Measurements from ENCODE around the gene UBXN4. TPM values are rescaled to one million over a fixed set of nuclear protein-coding genes. Genes with fewer than 3 reads are reported as not detected.
A peak's percentile ranks its signal among the peaks of the same experiment; 100 is the strongest.

The UBXN4 gene, protein sequence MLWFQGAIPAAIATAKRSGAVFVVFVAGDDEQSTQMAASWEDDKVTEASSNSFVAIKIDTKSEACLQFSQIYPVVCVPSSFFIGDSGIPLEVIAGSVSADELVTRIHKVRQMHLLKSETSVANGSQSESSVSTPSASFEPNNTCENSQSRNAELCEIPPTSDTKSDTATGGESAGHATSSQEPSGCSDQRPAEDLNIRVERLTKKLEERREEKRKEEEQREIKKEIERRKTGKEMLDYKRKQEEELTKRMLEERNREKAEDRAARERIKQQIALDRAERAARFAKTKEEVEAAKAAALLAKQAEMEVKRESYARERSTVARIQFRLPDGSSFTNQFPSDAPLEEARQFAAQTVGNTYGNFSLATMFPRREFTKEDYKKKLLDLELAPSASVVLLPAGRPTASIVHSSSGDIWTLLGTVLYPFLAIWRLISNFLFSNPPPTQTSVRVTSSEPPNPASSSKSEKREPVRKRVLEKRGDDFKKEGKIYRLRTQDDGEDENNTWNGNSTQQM
- total RNA-seq: 100 to 1,000 TPM in 1 of 7 donors, 10 to 100 TPM in 6; 83.6 to 101 (median 92.7) TPM
- 10 to 100 TPM; 36.6 to 40.7 (median 37.2) TPM for polyA plus RNA-seq
- long read RNA-seq, donor 1, full-length matches to known transcripts: 6 of 22 reads
- long read RNA-seq, donor 1, partial matches to known transcripts: 16 of 22 reads
- long read RNA-seq, donor 1, other reads (novel, unspliced or antisense): 0 of 22 reads
- long read RNA-seq, donor 2, full-length matches to known transcripts: 4 of 17 reads
- long read RNA-seq, donor 2, partial matches to known transcripts: 13 of 17 reads
- long read RNA-seq, donor 2, other reads (novel, unspliced or antisense): 0 of 17 reads

DNA sequence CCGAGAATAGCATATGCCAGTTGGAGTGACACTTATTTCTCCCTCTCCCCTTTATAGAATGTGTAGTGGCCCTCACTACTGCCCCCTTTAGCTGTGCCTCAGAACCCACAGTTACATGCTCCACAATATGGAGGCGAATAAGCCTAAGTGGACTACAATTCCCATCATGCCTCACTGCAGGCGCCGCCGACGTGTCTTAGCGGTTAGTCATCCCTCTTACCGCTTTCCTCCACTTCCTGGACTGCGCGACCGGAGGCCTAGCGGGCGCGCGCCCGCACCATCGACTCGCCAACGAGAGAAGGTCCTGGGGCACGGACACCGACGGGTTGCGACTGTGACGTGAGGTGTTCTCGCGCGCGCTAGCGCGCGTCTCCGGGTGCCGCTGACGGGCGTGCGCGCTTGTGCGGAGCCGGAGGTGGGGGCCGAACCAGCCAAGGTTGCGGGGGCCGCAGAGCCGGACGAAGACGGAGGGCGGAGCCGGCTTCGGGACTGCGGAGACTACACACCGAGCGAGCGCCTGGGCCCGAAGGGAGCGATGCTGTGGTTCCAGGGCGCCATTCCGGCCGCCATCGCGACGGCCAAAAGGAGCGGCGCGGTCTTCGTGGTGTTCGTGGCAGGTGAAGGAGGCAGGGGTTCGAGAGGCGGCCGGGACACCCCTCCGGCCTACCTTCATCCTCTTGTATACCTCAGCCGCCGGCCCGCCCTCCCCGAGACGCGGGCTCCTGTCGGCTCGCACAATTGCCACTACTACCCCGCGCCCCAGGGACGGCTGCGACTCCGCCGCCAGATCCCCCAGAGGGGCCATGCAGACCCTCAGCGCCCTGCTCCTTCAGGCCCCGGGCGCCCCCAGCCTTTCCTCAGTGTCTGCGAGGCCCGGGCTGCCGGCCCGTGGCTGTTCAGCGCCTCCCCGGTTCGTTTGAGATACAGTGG is at the start of gene UBXN4:
Gene UBXN4 (plus strand): TSS at position 461 of the 930 bp plus-strand sequence. CDS start 75 bp downstream, at position 536.
- peak; percentile 31 to 82 (median 53) for TF ChIP-seq POLR2A (IDR thresholded peaks at IDR 0.05)
- peak in 7 of 11 experiments; percentile 19 to 63 (median 41) for TF ChIP-seq CTCF (IDR thresholded peaks at IDR 0.05 in 8 of 11, conservative IDR thresholded peaks at IDR 0.05 in 3 of 11)
- peak; percentile 95 to 98 (median 97) for TF ChIP-seq POLR2AphosphoS5 (IDR thresholded peaks at IDR 0.05)
- Histone ChIP-seq H3K4me1 (peaks cover 26 to 47% (median 32%) of the 10 kb centered on the region in 6 donors), H3K27ac (peak within 1 kb of the TSS; percentile 99 to 100 (median 100)), H3K4me3 (peak within 1 kb of the TSS; percentile 69 to 88 (median 74)), H3K27me3 (replicated peaks in 1 of 7) (no peaks in the 10 kb centered on the region), H3K36me3 (peaks cover 0 to 17% (median 0%) of the 10 kb centered on the region in 6 donors), H3K9me3 (no peaks in the 10 kb centered on the region)
- 0 to 2% (median 1%) methylated on average over 74 to 93 of the region's 93 CpGs for WGBS, 5 donors
- intact Hi-C loops (cut with DNase I; ENCODE audit: low total_unique reads): loop anchor here (10.0 kb wide), 1 partner anchor 677 kb away; no protein-coding TSS in a partner anchor
- peak; percentile 100 for DNase-seq

DNA sequence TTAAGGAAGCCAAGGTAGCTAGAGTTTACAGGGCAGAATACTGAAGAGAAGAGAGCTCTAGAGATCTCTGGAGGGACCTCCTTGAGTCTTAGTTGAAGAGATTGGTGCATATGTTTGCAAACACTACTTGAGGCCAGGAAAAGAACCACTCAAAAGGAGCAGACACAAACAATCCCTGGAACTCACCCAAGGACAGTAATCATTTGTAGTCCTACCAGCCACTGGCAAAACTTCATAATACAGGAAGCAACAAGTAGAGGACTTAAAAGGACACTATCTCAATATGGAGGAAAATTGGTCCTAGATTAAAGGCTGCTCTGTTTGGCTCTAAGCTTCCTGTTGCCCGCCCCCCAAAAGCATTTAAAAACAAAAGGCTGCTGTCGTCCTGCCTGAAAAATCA is 46.9 kb upstream of the UBXN4 start:
- TF ChIP-seq CTCF (IDR thresholded peaks at IDR 0.05 in 8 of 11, conservative IDR thresholded peaks at IDR 0.05 in 3 of 11) (no peak), POLR2A (IDR thresholded peaks at IDR 0.05) (no peak), POLR2AphosphoS5 (IDR thresholded peaks at IDR 0.05) (no peak)
- WGBS, 5 donors: 58 to 84% (median 75%) methylated on average over 2 of the region's 2 CpGs
- Histone ChIP-seq H3K27me3 (replicated peaks in 1 of 7) (no peaks in the 10 kb centered on the region), H3K9me3 (no peaks in the 10 kb centered on the region), H3K36me3 (peaks cover 0 to 15% (median 3%) of the 10 kb centered on the region in 6 donors), H3K27ac (no peak overlapping the region), H3K4me3 (no peak overlapping the region), H3K4me1 (peaks cover 0 to 3% (median 0%) of the 10 kb centered on the region in 6 donors)
- no peak for DNase-seq
- intact Hi-C loops (cut with DNase I; ENCODE audit: low total_unique reads): no loop called here

GRCh38 chr2:135698838-135699237 is 42.8 kb upstream of the UBXN4 start:
- DNase-seq: no peak
- Histone ChIP-seq H3K9me3 (no peaks in the 10 kb centered on the region), H3K27ac (no peak overlapping the region), H3K4me1 (peaks cover 0 to 3% (median 0%) of the 10 kb centered on the region in 6 donors), H3K4me3 (no peak overlapping the region), H3K36me3 (peaks cover 0 to 25% (median 3%) of the 10 kb centered on the region in 6 donors), H3K27me3 (replicated peaks in 1 of 7) (no peaks in the 10 kb centered on the region)
- WGBS, 5 donors: 91 to 98% (median 96%) methylated on average over 2 of the region's 2 CpGs
- intact Hi-C loops (cut with DNase I; ENCODE audit: low total_unique reads): no loop called here
- TF ChIP-seq POLR2A (IDR thresholded peaks at IDR 0.05): no peak

DNA sequence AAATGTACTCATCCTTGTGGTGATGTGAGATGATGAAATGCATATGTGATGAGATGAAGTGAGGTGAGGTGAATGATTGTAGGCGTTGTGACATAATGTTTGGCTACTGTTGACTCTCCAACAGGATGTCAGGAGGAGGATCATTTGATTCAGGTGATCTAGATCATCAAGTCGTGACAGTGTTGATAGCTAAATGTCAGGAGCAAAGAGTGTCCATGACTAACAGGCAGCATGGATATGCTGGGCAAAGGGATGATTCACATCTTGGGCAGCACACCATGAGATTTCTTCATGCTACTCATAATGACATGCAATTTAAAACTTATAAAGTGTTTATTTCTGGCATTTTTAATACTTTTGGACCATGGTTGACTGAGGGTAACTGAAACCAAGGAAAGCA is 40.2 kb upstream of the UBXN4 start:
- H3K4me1 ChIP-seq: no peaks in the 10 kb centered on the region
- no peak overlapping the region for H3K27ac ChIP-seq
- intact Hi-C loops (cut with DNase I; ENCODE audit: low total_unique reads): no loop called here
- H3K27me3 ChIP-seq (replicated peaks in 1 of 7): no peaks in the 10 kb centered on the region
- peaks cover 0 to 11% (median 0%) of the 10 kb centered on the region in 6 donors for H3K36me3 ChIP-seq
- no peak overlapping the region for H3K4me3 ChIP-seq
- no peak for DNase-seq
- WGBS, 5 donors: 91 to 99% (median 96%) methylated on average over 2 of the region's 2 CpGs
- no peak for TF ChIP-seq POLR2AphosphoS5 (IDR thresholded peaks at IDR 0.05)
- TF ChIP-seq POLR2A (IDR thresholded peaks at IDR 0.05): no peak
- TF ChIP-seq CTCF (IDR thresholded peaks at IDR 0.05 in 8 of 11, conservative IDR thresholded peaks at IDR 0.05 in 3 of 11): no peak
- H3K9me3 ChIP-seq: no peaks in the 10 kb centered on the region

Data from spleen (tissue), 13 donors.